HepG2 (cell line): Measurements from ENCODE around the gene NPHS1. TPM values are rescaled to one million over a fixed set of nuclear protein-coding genes. Genes with fewer than 3 reads are reported as not detected.
A peak's percentile ranks its signal among the peaks of the same experiment; 100 is the strongest.

ENCODE experiments used
- ATAC-seq: fragments of 200-7000 bp; cut with Tn5 transposase; 3 replicates; pipeline ENCODE4 v1.9.1; 2020; ENCODE audit warnings: mild to moderate bottlenecking, moderate library complexity
- BruUV-seq: library from RNA; stranded (reverse); fragments of 400-500 nt; replicated peaks from 2 replicates; lab custom pipeline; 2021; lab: Mats Ljungman, UMichigan
- CTCF ChIA-PET: fragments of 300-600 bp; formaldehyde crosslinking; extraction: SDS; loops from one replicate; lab custom pipeline; 2021; ENCODE audit warnings: low total read pairs, inconsistent platforms, low intra/inter-chr PET ratio; lab: Yijun Ruan, JAX
- POLR2A ChIA-PET: fragments of 350-600 bp; sonication (Branson Sonifier 250); formaldehyde crosslinking; loops from one replicate; lab custom pipeline; 2020; ENCODE audit warnings: antibody characterized with exemption, inconsistent platforms; lab: Yijun Ruan, JAX
- DNase-seq: peaks from one replicate; pipeline ENCODE4 v3.0.0-alpha.2; 2015; ENCODE audit warnings: low spot score
- FAIRE-seq: peaks from 3 replicates; lab custom pipeline; 2011; peaks lifted over from hg19 to GRCh38; lab: Jason Lieb, UNC
- H2AFZ ChIP-seq: one replicate; pipeline ENCODE4 v1.6.1; 2011; ENCODE audit warnings: low read length, inconsistent platforms
- H3K27ac ChIP-seq: fragments of 300-600 bp; 3 replicates; pipeline ENCODE4 v1.8.0; 2011; ENCODE audit warnings: mixed run types, mild to moderate bottlenecking, mixed read lengths, low read length, inconsistent platforms; ENCODE audit not compliant: insufficient read depth; ENCODE audit errors: extremely low read length
- H3K27me3 ChIP-seq, 2 experiments: fragments of 200-600 bp in 1 of 2; 2 replicates in 1 of 2; 3 replicates in 1 of 2; pipeline versions ENCODE4 v1.6.0 to v1.8.0; 2011; ENCODE audit warnings: low read length in 2 of 2, mild to moderate bottlenecking in 2 of 2, moderate library complexity in 2 of 2, inconsistent platforms in 1 of 2; ENCODE audit not compliant: insufficient read depth in 2 of 2, control insufficient read depth in 1 of 2
- H3K36me3 ChIP-seq, 2 experiments: fragments of 200-600 bp in 1 of 2; replicated peaks in 1 of 2; 2 replicates in 1 of 2; 3 replicates in 1 of 2; pipeline versions ENCODE4 v1.5.1 to v1.8.0; 2011; ENCODE audit warnings: low read length in 2 of 2, inconsistent platforms in 1 of 2; ENCODE audit not compliant: insufficient read depth in 2 of 2, control insufficient read depth in 1 of 2
- H3K4me1 ChIP-seq: 2 replicates; pipeline ENCODE4 v1.5.1; 2012; ENCODE audit warnings: low read length, inconsistent platforms; ENCODE audit not compliant: insufficient read depth
- H3K4me2 ChIP-seq: 2 replicates; pipeline ENCODE4 v1.6.0; 2011; ENCODE audit warnings: low read depth, low read length, inconsistent platforms
- H3K4me3 ChIP-seq, 3 experiments: fragments of 200-600 bp in 1 of 3; sonication (generic), shearing (Covaris generic) in 1 of 3; replicated peaks in 1 of 3; 2 replicates each; pipeline ENCODE4 v1.5.1; 2011 to 2016; ENCODE audit warnings: low read length in 3 of 3, inconsistent platforms in 2 of 3, low read depth in 2 of 3, mild to moderate bottlenecking in 2 of 3, control low read depth in 1 of 3, mixed read lengths in 1 of 3; ENCODE audit not compliant: insufficient read depth in 1 of 3
- H3K79me2 ChIP-seq: one replicate; pipeline ENCODE4 v1.6.1; 2011; ENCODE audit warnings: low read length, inconsistent platforms; ENCODE audit not compliant: insufficient read depth
- H3K9ac ChIP-seq: 2 replicates; pipeline ENCODE4 v1.6.0; 2011; ENCODE audit warnings: mild to moderate bottlenecking, low read depth, low read length, inconsistent platforms; ENCODE audit not compliant: insufficient read depth
- H3K9me3 ChIP-seq: 2 replicates; pipeline ENCODE4 v1.5.1; 2012; ENCODE audit warnings: mild to moderate bottlenecking, low read length
- H4K20me1 ChIP-seq: 2 replicates; pipeline ENCODE4 v1.6.0; 2011; ENCODE audit warnings: inconsistent platforms, mild to moderate bottlenecking, low read length, moderate library complexity; ENCODE audit not compliant: insufficient read depth
- AGO1 ChIP-seq: fragments of 200-400 bp; formaldehyde crosslinking; IDR thresholded peaks from 2 replicates; pipeline ENCODE4 v1.6.1; 2017; ENCODE audit warnings: mild to moderate bottlenecking, low read depth, low read length, moderate library complexity; ENCODE audit not compliant: poor library complexity, severe bottlenecking
- ATF1 ChIP-seq: IDR thresholded peaks from 2 replicates; pipeline ENCODE4 v1.6.1; 2016; ENCODE audit warnings: mild to moderate bottlenecking, control low read depth
- E2F5 ChIP-seq: sonication (generic); formaldehyde crosslinking; conservative IDR thresholded peaks from 2 replicates; pipeline ENCODE4 v1.4.0; 2020; ENCODE audit warnings: missing genetic modification reagents
- ELF1 ChIP-seq: sonication (generic); formaldehyde crosslinking; IDR thresholded peaks from 2 replicates; pipeline ENCODE4 v1.4.0; 2020; ENCODE audit warnings: missing genetic modification reagents
- GFI1 ChIP-seq: sonication (generic); formaldehyde crosslinking; IDR thresholded peaks from 2 replicates; pipeline ENCODE4 v1.5.0; 2020; ENCODE audit warnings: missing genetic modification reagents, mild to moderate bottlenecking, borderline replicate concordance
- HDAC2 ChIP-seq: sonication (generic); formaldehyde crosslinking; IDR thresholded peaks from 2 replicates; pipeline ENCODE4 v1.4.0; 2020; ENCODE audit warnings: missing genetic modification reagents
- HNRNPK ChIP-seq: fragments of 200-400 bp; formaldehyde crosslinking; IDR thresholded peaks from 2 replicates; pipeline ENCODE4 v1.6.1; 2018; ENCODE audit warnings: low read length, low read depth, moderate library complexity, mild to moderate bottlenecking; ENCODE audit not compliant: poor library complexity, severe bottlenecking
- KMT2A ChIP-seq: sonication (generic); formaldehyde crosslinking; IDR thresholded peaks from 2 replicates; pipeline ENCODE4 v1.4.0; 2020; ENCODE audit warnings: missing genetic modification reagents
- MBNL3 ChIP-seq: fragments of 250-450 bp; sonication (Bioruptor Pico); conservative IDR thresholded peaks from 2 replicates; pipeline ENCODE4 v1.8.0; 2022; ENCODE audit warnings: mild to moderate bottlenecking, inconsistent platforms
- MED13 ChIP-seq: sonication (generic); formaldehyde crosslinking; IDR thresholded peaks from 2 replicates; pipeline ENCODE4 v1.5.0; 2020; ENCODE audit warnings: missing genetic modification reagents
- NR2F2 ChIP-seq: IDR thresholded peaks from 2 replicates; pipeline ENCODE4 v1.6.1; 2012; ENCODE audit warnings: low read depth, inconsistent platforms, borderline replicate concordance
- RAD51 ChIP-seq: fragments of 450-650 bp; IDR thresholded peaks from 2 replicates; pipeline ENCODE4 v1.6.1; 2016; ENCODE audit warnings: borderline replicate concordance
- SRF ChIP-seq: IDR thresholded peaks from 2 replicates; pipeline ENCODE4 v1.6.1; 2011; ENCODE audit warnings: mild to moderate bottlenecking, low read depth, low read length, moderate library complexity
- TOPORS ChIP-seq: sonication (generic); formaldehyde crosslinking; IDR thresholded peaks from 2 replicates; pipeline ENCODE4 v1.8.0; 2023; ENCODE audit warnings: mild to moderate bottlenecking, missing genetic modification reagents
- ZNF329 ChIP-seq: sonication (generic); formaldehyde crosslinking; IDR thresholded peaks from 2 replicates; pipeline ENCODE4 v1.9.0; 2021; ENCODE audit warnings: low read depth, mild to moderate bottlenecking, missing genetic modification reagents
- ZNF629 ChIP-seq: sonication (generic); formaldehyde crosslinking; conservative IDR thresholded peaks from 2 replicates; pipeline ENCODE4 v1.5.0; 2020; ENCODE audit warnings: missing genetic modification reagents
- ZNF674 ChIP-seq: sonication (generic); formaldehyde crosslinking; IDR thresholded peaks from 2 replicates; pipeline ENCODE4 v1.5.0; 2020; ENCODE audit warnings: low read depth, mild to moderate bottlenecking, missing genetic modification reagents
- ZSCAN25 ChIP-seq: sonication (generic); formaldehyde crosslinking; IDR thresholded peaks from 2 replicates; pipeline ENCODE4 v1.8.0; 2022; ENCODE audit warnings: mild to moderate bottlenecking, missing genetic modification reagents
- WGBS: methylation state at CpG from one replicate; pipeline ENCODE4 v1.1.6; 2017; ENCODE audit warnings: low lambda C conversion rate; 5-methylcytosine and 5-hydroxymethylcytosine counted together
- in situ Hi-C: cut with HindIII; loops from 2 replicates; pipeline ENCODE4 v1.10.0; 2017; ENCODE audit warnings: low pct_unique_long_range_greater_than_20kb; ENCODE audit not compliant: extremely low pct_ligation_motif_present
- intact Hi-C: fragments of 100-400 bp; cut with micrococcal nuclease; formaldehyde crosslinking; loops from one replicate; pipeline ENCODE4 v1.10.0; 2022; ENCODE audit not compliant: unreplicated experiment
- polyA plus RNA-seq, 8 experiments: library from polyadenylated mRNA; depleted of rRNA in 3 of 8; stranded (reverse) in 7 of 8; unstranded in 1 of 8; fragments of >200 nt; fragmentation: Illumina TruSeq in 4 of 8; extraction: Trizol in 4 of 8; gene quantifications; 2 replicates each; pipeline versions ENCODE4 v1.2.1 to v1.2.3, GENCODE V29; 2011 to 2016; ENCODE audit warnings: low read depth in 4 of 8, missing spikeins in 1 of 8, mixed read lengths in 1 of 8; ENCODE audit not compliant: insufficient read depth in 1 of 8
- total RNA-seq, 5 experiments: library from RNA; depleted of rRNA; stranded (reverse); fragments of >200 nt; fragmentation: Illumina TruSeq; extraction: Trizol; gene quantifications; 2 replicates each; pipeline ENCODE4 v1.2.3, GENCODE V29; 2016; ENCODE audit warnings: low read depth in 1 of 5
- TF ChIP-seq, protein P1 (sequence below): sonication (generic); formaldehyde crosslinking; IDR thresholded peaks from 2 replicates; pipeline ENCODE4 v1.5.0; 2020; ENCODE audit warnings: mild to moderate bottlenecking, missing genetic modification reagents

NPHS1 gene
- total and polyA plus RNA-seq, 2 of the 13 experiments (the other 11 are each of a cell fraction or from before 2014, with no cell fraction given), result not detected

DNA sequence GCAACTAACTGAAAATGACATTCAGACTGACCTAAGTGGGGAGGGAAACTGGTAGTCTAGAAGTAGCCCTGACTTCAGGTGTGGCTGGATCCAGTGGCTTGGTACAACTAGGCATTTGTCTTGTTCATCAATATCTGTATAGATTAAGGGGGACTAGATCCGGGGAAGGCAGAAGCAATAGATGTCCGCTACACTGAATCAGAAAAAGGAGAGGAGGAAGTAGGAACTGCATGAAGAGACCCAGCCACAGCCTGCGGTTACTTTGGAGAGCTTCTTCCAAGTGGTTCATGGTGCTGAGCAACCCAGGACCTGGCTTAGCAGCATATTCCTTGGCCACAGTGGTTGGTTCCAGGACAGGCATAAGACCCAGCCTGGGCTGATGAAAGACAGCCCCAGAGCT is 29.7 kb downstream of the NPHS1 start:
- intact Hi-C loops (no loop called here), in situ Hi-C loops (no loop called here)
- no peaks in the 10 kb centered on the region for H3K9me3 ChIP-seq
- POLR2A ChIA-PET, result interaction anchor here (0.7 to 1.2 kb wide), 2 partner anchors 11 to 82 kb away, joined by 3 to 4 read pairs; no protein-coding TSS in a partner anchor
- BruUV-seq, result no TSS peak
- H2AFZ ChIP-seq, result no peak overlapping the region
- H4K20me1 ChIP-seq, result no peaks in the 10 kb centered on the region
- H3K4me3 ChIP-seq, result no peak overlapping the region
- H3K27me3 ChIP-seq, result no peaks in the 10 kb centered on the region; a peak in 1 of 5 replicates
- no peak overlapping the region for H3K9ac ChIP-seq
- WGBS, result 35% methylated on average over 3 of the region's 3 CpGs
- H3K27ac ChIP-seq, result no peak overlapping the region
- no peaks in the 10 kb centered on the region for H3K79me2 ChIP-seq
- peak; percentile 70; the same call in 1 of the 2 replicates for TF ChIP-seq ZNF329
- TF ChIP-seq E2F5, result no peak
- TF ChIP-seq SRF, result peak; percentile 25; the same call in 1 of the 2 replicates
- TF ChIP-seq TOPORS (CRISPR knock-in tag), result no peak
- FAIRE-seq (no peak), DNase-seq (no peak), ATAC-seq (no peak)
- H3K4me1 ChIP-seq, result peaks cover 21% of the 10 kb centered on the region
- no peak overlapping the region for H3K4me2 ChIP-seq
- CTCF ChIA-PET, result no interaction called here
- H3K36me3 ChIP-seq, result no peaks in the 10 kb centered on the region

GRCh38 chr19:35818445-35818844 is 33.9 kb downstream of the NPHS1 start:
- no peak for FAIRE-seq
- no peak for DNase-seq
- BruUV-seq, result no TSS peak
- Histone ChIP-seq H3K4me3 (no peak overlapping the region), H2AFZ (no peak overlapping the region), H3K36me3 (no peaks in the 10 kb centered on the region), H3K4me2 (peak overlapping the region; percentile 13; the same call in 1 of the 2 replicates), H3K79me2 (no peaks in the 10 kb centered on the region), H3K4me1 (peaks cover 48% of the 10 kb centered on the region), H3K27ac (no peak overlapping the region), H3K27me3 (no peaks in the 10 kb centered on the region; a peak in 1 of 5 replicates), H4K20me1 (no peaks in the 10 kb centered on the region), H3K9ac (no peak overlapping the region), H3K9me3 (no peaks in the 10 kb centered on the region)
- CTCF ChIA-PET, result interaction anchor here (2.8 kb wide), 1 partner anchor 124 kb away, joined by 22 read pairs; no protein-coding TSS in a partner anchor
- no peak for ATAC-seq
- intact Hi-C loops (loop anchor here (10.0 kb wide), 1 partner anchor 124 kb away; no protein-coding TSS in a partner anchor), in situ Hi-C loops (loop anchor here (10.0 kb wide), 1 partner anchor 124 kb away; no protein-coding TSS in a partner anchor)
- POLR2A ChIA-PET, result interaction anchor here (1.4 to 1.9 kb wide), 3 partner anchors 78 to 124 kb away, joined by 3 to 5 read pairs (median 3); no protein-coding TSS in a partner anchor
- WGBS, result 13% methylated on average over 3 of the region's 3 CpGs
- TF ChIP-seq HNRNPK (no peak), ZNF629 (no peak), HDAC2 (no peak), MED13 (no peak), ELF1 (CRISPR knock-in tag) (no peak), AGO1 (no peak), KMT2A (no peak), ATF1 (CRISPR knock-in tag) (no peak), GFI1 (CRISPR knock-in tag) (no peak), MBNL3 (CRISPR knock-in tag) (no peak), ZSCAN25 (CRISPR knock-in tag) (no peak), ZNF674 (CRISPR knock-in tag) (no peak), NR2F2 (no peak), RAD51 (no peak)
- TF ChIP-seq, protein P1, sequence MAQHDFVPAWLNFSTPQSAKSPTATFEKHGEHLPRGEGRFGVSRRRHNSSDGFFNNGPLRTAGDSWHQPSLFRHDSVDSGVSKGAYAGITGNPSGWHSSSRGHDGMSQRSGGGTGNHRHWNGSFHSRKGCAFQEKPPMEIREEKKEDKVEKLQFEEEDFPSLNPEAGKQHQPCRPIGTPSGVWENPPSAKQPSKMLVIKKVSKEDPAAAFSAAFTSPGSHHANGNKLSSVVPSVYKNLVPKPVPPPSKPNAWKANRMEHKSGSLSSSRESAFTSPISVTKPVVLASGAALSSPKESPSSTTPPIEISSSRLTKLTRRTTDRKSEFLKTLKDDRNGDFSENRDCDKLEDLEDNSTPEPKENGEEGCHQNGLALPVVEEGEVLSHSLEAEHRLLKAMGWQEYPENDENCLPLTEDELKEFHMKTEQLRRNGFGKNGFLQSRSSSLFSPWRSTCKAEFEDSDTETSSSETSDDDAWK (CRISPR knock-in tag), result no peak
